Right kidney (tissue), 1 donor: ENCODE results near the gene RASGEF1B.
"Not testable (repeated sequence)": the region's sequence is repeated elsewhere in the genome, so short reads cannot be mapped to it uniquely, and the experiment has no call there.

Source experiments
- DNase-seq: peaks from one replicate; pipeline ENCODE4 v3.0.0-alpha.2; 2016

The RASGEF1B gene

GRCh38 chr4:81431971-81432370 lies 39.7 kb downstream of the RASGEF1B start:
- no peak for DNase-seq

GRCh38 chr4:81429607-81430006 lies 42.1 kb downstream of the RASGEF1B start:
- DNase-seq, result no peak

GRCh38 chr4:81429031-81429430 lies 42.7 kb downstream of the RASGEF1B start:
- DNase-seq, result no peak

- DNase-seq, result no peak
Observed at GRCh38 chr4:81428002-81428401, 43.7 kb downstream of the RASGEF1B start.

GRCh38 chr4:81427344-81427821 lies 44.3 kb downstream of the RASGEF1B start:
- no peak for DNase-seq

- DNase-seq, result no peak
Observed at GRCh38 chr4:81426770-81427289, 44.9 kb downstream of the RASGEF1B start.

GRCh38 chr4:81424816-81425755 lies 46.6 kb downstream of the RASGEF1B start:
- DNase-seq, result no peak

- no peak for DNase-seq
Observed at GRCh38 chr4:81424336-81424735, 47.4 kb downstream of the RASGEF1B start.

- DNase-seq, result no peak
Observed at GRCh38 chr4:81422595-81422994, 49.1 kb downstream of the RASGEF1B start.

GRCh38 chr4:81421346-81422218 lies 50.1 kb downstream of the RASGEF1B start:
- DNase-seq, result no peak

GRCh38 chr4:81418572-81418971 lies 53.1 kb downstream of the RASGEF1B start:
- no peak for DNase-seq

GRCh38 chr4:81412946-81413495 lies 58.7 kb downstream of the RASGEF1B start:
- no peak for DNase-seq

- no peak for DNase-seq
Observed at GRCh38 chr4:81410680-81411079, 61.0 kb downstream of the RASGEF1B start.

- DNase-seq, result no peak
Observed at GRCh38 chr4:81409836-81410235, 61.9 kb downstream of the RASGEF1B start.

GRCh38 chr4:81408341-81408740 lies 63.4 kb downstream of the RASGEF1B start:
- no peak for DNase-seq

- no peak for DNase-seq
Observed at GRCh38 chr4:81407726-81408125, 64.0 kb downstream of the RASGEF1B start.

GRCh38 chr4:81406481-81406880 lies 65.2 kb downstream of the RASGEF1B start:
- DNase-seq, result not testable (repeated sequence)

- peak; percentile 62 for DNase-seq
Observed at GRCh38 chr4:81405900-81406401, 65.8 kb downstream of the RASGEF1B start.

GRCh38 chr4:81404741-81405140 lies 67.0 kb downstream of the RASGEF1B start:
- DNase-seq, result no peak

GRCh38 chr4:81404294-81404693 lies 67.4 kb downstream of the RASGEF1B start:
- no peak for DNase-seq

GRCh38 chr4:81399306-81400086 lies 72.2 kb downstream of the RASGEF1B start:
- no peak for DNase-seq
